ENCODE data around the gene LPP.

Gene LPP

DNA sequence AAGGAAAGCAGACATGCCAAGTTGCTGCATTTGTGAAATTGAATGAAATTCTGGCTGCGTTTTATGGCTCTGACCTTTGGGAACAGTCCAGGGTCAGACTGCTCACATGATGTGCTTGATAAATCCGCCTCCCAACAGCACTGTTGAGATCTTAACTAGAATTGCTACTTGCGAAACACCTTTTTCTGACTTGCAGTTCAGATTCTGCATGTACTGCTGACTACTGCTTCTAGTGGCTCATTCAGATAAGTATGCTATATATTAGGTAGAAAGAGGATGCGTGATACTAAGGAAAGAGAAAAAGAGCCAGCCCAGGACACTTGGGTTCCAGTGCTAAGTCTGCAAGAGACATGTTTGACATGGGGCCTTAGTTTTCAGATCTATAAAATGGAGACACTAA, 129.4 kb downstream of the LPP start:
- Histone ChIP-seq H4K20me1 (ENCODE audit: control insufficient read depth, insufficient read depth, low read depth, low read length) (no peaks in the 10 kb centered on the region), H3K79me2 (ENCODE audit: control insufficient read depth, low read length) (peaks cover 73% of the 10 kb centered on the region)

DNA sequence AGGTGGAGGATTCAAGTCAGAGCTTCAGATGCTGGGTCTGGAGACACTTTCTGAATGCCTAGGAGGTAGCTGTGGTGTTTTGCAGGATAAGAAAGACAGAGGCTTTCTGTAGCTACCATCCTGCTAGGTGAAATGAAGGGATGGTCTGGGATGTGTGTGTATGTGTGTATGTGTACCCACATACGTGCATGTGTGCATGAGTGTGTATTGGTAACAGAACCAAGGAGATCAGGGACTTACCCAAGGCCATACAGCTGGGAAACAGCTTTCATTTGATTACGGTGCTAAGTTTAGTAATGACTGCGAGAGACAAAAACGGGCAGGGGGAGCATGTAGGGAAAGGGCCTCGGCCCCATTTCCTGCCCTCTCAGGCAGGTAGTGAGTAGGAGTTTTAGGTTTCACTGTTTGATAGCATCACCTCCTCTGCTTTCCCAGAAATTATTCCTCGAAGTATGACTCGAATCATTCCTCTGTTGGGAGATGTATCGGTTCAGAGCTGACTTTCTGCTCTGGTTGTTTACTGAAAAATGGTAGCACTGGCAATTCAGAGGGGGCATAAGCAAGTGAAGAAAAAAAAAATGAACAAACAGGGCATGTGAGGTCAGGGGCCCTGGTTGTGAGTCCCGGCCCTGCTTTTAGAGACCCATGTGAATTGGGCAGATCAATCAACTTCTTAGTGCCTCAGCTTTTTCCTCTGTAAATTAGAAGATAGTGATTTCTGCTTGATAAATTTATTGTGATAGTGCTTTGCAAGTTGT, 130.7 kb downstream of the LPP start:
- Histone ChIP-seq H3K79me2 (ENCODE audit: control insufficient read depth, low read length) (peaks cover 70% of the 10 kb centered on the region), H3K4me1 (ENCODE audit: control insufficient read depth, low read length) (peaks cover 38% of the 10 kb centered on the region), H3K4me3 (ENCODE audit: low read length) (no peak overlapping the region), H3K36me3 (ENCODE audit: control insufficient read depth, low read length) (peaks cover 7% of the 10 kb centered on the region), H3K9me2 (replicated peaks; ENCODE audit: control insufficient read depth, low read length) (no peaks in the 10 kb centered on the region), H3K27me3 (ENCODE audit: control insufficient read depth, low read length) (no peaks in the 10 kb centered on the region), H3K4me2 (ENCODE audit: low read length) (peak overlapping the region; percentile 17; the same call in 1 of the 2 replicates), H4K20me1 (ENCODE audit: control insufficient read depth, insufficient read depth, low read depth, low read length) (no peaks in the 10 kb centered on the region), H3K9me3 (ENCODE audit: control insufficient read depth, insufficient read depth, low read length) (no peaks in the 10 kb centered on the region), H3K27ac (ENCODE audit: low read depth, low read length) (no peak overlapping the region), H3F3A (ENCODE audit: control insufficient read depth, insufficient read depth) (no peaks in the 10 kb centered on the region)
- TF ChIP-seq, protein P1, sequence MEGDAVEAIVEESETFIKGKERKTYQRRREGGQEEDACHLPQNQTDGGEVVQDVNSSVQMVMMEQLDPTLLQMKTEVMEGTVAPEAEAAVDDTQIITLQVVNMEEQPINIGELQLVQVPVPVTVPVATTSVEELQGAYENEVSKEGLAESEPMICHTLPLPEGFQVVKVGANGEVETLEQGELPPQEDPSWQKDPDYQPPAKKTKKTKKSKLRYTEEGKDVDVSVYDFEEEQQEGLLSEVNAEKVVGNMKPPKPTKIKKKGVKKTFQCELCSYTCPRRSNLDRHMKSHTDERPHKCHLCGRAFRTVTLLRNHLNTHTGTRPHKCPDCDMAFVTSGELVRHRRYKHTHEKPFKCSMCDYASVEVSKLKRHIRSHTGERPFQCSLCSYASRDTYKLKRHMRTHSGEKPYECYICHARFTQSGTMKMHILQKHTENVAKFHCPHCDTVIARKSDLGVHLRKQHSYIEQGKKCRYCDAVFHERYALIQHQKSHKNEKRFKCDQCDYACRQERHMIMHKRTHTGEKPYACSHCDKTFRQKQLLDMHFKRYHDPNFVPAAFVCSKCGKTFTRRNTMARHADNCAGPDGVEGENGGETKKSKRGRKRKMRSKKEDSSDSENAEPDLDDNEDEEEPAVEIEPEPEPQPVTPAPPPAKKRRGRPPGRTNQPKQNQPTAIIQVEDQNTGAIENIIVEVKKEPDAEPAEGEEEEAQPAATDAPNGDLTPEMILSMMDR (IDR thresholded peaks at IDR 0.05; ENCODE audit: low read depth, low read length, poor library complexity, severe bottlenecking): no peak
- no peak for TF ChIP-seq EZH2phosphoT487 (IDR thresholded peaks at IDR 0.05; ENCODE audit: borderline replicate concordance, low read length)

More for the DNA sequence above, 129.4 kb downstream of the LPP start:
- no peaks in the 10 kb centered on the region for H3K27me3 ChIP-seq (ENCODE audit: control insufficient read depth, low read length)
- H3K9me2 ChIP-seq (replicated peaks; ENCODE audit: control insufficient read depth, low read length): no peaks in the 10 kb centered on the region
- H3K27ac ChIP-seq (ENCODE audit: low read depth, low read length): no peak overlapping the region
- no peaks in the 10 kb centered on the region for H3F3A ChIP-seq (ENCODE audit: control insufficient read depth, insufficient read depth)
- no peaks in the 10 kb centered on the region for H3K9me3 ChIP-seq (ENCODE audit: control insufficient read depth, insufficient read depth, low read length)
- no peak overlapping the region for H3K4me2 ChIP-seq (ENCODE audit: low read length)
- TF ChIP-seq EZH2phosphoT487 (IDR thresholded peaks at IDR 0.05; ENCODE audit: borderline replicate concordance, low read length): no peak
- TF ChIP-seq, protein P1 (IDR thresholded peaks at IDR 0.05; ENCODE audit: low read depth, low read length, poor library complexity, severe bottlenecking): no peak
- peaks cover 49% of the 10 kb centered on the region for H3K4me1 ChIP-seq (ENCODE audit: control insufficient read depth, low read length)
- peaks cover 2% of the 10 kb centered on the region for H3K36me3 ChIP-seq (ENCODE audit: control insufficient read depth, low read length)
- no peak overlapping the region for H3K4me3 ChIP-seq (ENCODE audit: low read length)

DNA sequence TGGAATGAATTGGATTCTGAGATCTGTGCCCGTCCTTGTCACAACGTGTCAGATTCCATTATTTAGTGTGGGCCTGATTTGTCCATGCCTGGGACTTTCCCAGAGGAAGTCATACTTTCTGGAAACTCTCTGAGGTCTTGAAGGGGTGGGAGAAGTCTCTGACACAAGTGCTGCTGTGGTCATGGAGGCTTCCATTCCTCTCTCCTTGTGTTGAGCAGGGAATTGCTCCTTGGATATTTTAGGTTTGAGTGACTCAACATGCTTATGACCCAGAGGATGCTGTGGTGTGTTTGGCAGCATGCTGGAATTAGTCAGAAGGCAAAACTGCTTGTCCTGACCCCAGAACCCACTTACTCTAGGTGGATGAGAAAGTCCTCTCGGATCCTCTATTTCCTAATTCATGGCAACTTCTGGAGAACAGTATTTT, 132.1 kb downstream of the LPP start:
- no peak for TF ChIP-seq EZH2phosphoT487 (IDR thresholded peaks at IDR 0.05; ENCODE audit: borderline replicate concordance, low read length)
- TF ChIP-seq, protein P1 (IDR thresholded peaks at IDR 0.05; ENCODE audit: low read depth, low read length, poor library complexity, severe bottlenecking): no peak

More for the DNA sequence above, 132.1 kb downstream of the LPP start:
- H3K4me2 ChIP-seq (ENCODE audit: low read length): no peak overlapping the region
- no peaks in the 10 kb centered on the region for H3K9me2 ChIP-seq (replicated peaks; ENCODE audit: control insufficient read depth, low read length)
- no peaks in the 10 kb centered on the region for H4K20me1 ChIP-seq (ENCODE audit: control insufficient read depth, insufficient read depth, low read depth, low read length)
- no peaks in the 10 kb centered on the region for H3F3A ChIP-seq (ENCODE audit: control insufficient read depth, insufficient read depth)
- H3K27me3 ChIP-seq (ENCODE audit: control insufficient read depth, low read length): no peaks in the 10 kb centered on the region
- H3K27ac ChIP-seq (ENCODE audit: low read depth, low read length): no peak overlapping the region
- H3K9me3 ChIP-seq (ENCODE audit: control insufficient read depth, insufficient read depth, low read length): no peaks in the 10 kb centered on the region
- H3K36me3 ChIP-seq (ENCODE audit: control insufficient read depth, low read length): peaks cover 15% of the 10 kb centered on the region
- H3K79me2 ChIP-seq (ENCODE audit: control insufficient read depth, low read length): peaks cover 70% of the 10 kb centered on the region
- no peak overlapping the region for H3K4me3 ChIP-seq (ENCODE audit: low read length)
- H3K4me1 ChIP-seq (ENCODE audit: control insufficient read depth, low read length): peaks cover 39% of the 10 kb centered on the region
